Suprapubic skin (tissue), 4 donors: ENCODE measurements around the gene TMEM225B. TPM values are rescaled to one million over a fixed set of nuclear protein-coding genes. Genes with fewer than 3 reads are reported as not detected.

ENCODE experiments used
- DNase-seq, 2 donors: peaks; one replicate each; pipeline ENCODE4 v3.0.0-alpha.2; 2019; ENCODE audit warnings: low spot score in 2 of 2
- H3K27ac ChIP-seq: fragments of 200-600 bp; sonication (generic); one replicate; pipeline ENCODE4 v1.5.1; 2019
- H3K27me3 ChIP-seq: fragments of 200-600 bp; sonication (generic); one replicate; pipeline ENCODE4 v1.5.1; 2019
- H3K36me3 ChIP-seq: fragments of 200-600 bp; sonication (generic); one replicate; pipeline ENCODE4 v1.5.1; 2019
- H3K4me1 ChIP-seq: fragments of 200-600 bp; sonication (generic); one replicate; pipeline ENCODE4 v1.5.1; 2019
- H3K4me3 ChIP-seq: fragments of 200-600 bp; sonication (generic); one replicate; pipeline ENCODE4 v1.5.1; 2019; ENCODE audit warnings: mild to moderate bottlenecking
- H3K9me3 ChIP-seq: fragments of 200-600 bp; sonication (generic); one replicate; pipeline ENCODE4 v1.5.1; 2019
- EP300 ChIP-seq: sonication (generic); formaldehyde crosslinking; IDR thresholded peaks from one replicate; pipeline ENCODE4 v1.6.1; 2017; ENCODE audit warnings: antibody characterized with exemption
- POLR2A ChIP-seq, 2 donors: fragments of 450-650 bp; IDR thresholded peaks; one replicate each; pipeline ENCODE4 v1.6.1; 2017; ENCODE audit warnings: antibody characterized with exemption in 2 of 2, mild to moderate bottlenecking in 2 of 2, moderate library complexity in 2 of 2
- POLR2AphosphoS5 ChIP-seq, 3 donors: sonication (generic); formaldehyde crosslinking; IDR thresholded peaks; one replicate each; pipeline ENCODE4 v1.6.1; 2017; ENCODE audit warnings: antibody characterized with exemption in 3 of 3
- WGBS: methylation state at CpG from one replicate; pipeline ENCODE4 v1.1.5; 2018; 5-methylcytosine and 5-hydroxymethylcytosine counted together
- total RNA-seq, 4 donors: library from RNA; depleted of rRNA; stranded (reverse); fragments of >200 nt; gene quantifications; one replicate each; pipeline ENCODE4 v1.1.0, GENCODE V29; 2016
- TF ChIP-seq, protein P1 (sequence below), 2 donors: fragments of 200-600 bp in 1 of 2; fragments of 450-650 bp in 1 of 2; sonication (generic) in 1 of 2; IDR thresholded peaks; one replicate each; pipeline ENCODE4 v1.5.1; 2016 to 2019; ENCODE audit warnings: antibody characterized with exemption in 2 of 2, mild to moderate bottlenecking in 1 of 2, moderate library complexity in 1 of 2

The TMEM225B gene
- total RNA-seq, 4 donors from 2014 or later, result 1.4 to 6.8 (median 2.1) TPM

DNA sequence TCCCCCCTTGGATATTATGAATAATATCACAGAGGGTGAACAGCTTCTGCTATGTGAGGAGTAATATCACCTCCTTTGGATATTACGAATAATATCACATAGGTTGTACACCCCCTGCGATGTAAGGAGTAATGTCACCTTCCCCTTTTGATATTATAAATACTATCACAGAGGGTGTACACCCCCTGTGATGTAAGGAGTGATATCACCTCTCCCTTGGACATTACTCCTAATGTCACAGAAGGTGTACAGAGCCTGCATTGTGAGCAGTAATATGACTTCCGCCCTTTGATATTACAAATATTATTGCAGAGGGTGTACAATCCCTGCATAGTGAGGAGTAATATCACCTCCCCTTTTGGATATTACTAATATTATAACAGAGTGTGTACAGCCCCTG, 9.2 kb upstream of the TMEM225B start:
- TF ChIP-seq, protein P1, sequence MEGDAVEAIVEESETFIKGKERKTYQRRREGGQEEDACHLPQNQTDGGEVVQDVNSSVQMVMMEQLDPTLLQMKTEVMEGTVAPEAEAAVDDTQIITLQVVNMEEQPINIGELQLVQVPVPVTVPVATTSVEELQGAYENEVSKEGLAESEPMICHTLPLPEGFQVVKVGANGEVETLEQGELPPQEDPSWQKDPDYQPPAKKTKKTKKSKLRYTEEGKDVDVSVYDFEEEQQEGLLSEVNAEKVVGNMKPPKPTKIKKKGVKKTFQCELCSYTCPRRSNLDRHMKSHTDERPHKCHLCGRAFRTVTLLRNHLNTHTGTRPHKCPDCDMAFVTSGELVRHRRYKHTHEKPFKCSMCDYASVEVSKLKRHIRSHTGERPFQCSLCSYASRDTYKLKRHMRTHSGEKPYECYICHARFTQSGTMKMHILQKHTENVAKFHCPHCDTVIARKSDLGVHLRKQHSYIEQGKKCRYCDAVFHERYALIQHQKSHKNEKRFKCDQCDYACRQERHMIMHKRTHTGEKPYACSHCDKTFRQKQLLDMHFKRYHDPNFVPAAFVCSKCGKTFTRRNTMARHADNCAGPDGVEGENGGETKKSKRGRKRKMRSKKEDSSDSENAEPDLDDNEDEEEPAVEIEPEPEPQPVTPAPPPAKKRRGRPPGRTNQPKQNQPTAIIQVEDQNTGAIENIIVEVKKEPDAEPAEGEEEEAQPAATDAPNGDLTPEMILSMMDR (IDR thresholded peaks at IDR 0.05), result no peak
- TF ChIP-seq POLR2A (IDR thresholded peaks at IDR 0.05), result no peak
- Histone ChIP-seq H3K4me3 (no peak overlapping the region), H3K9me3 (no peaks in the 10 kb centered on the region), H3K27me3 (peaks cover 3% of the 10 kb centered on the region), H3K4me1 (no peaks in the 10 kb centered on the region), H3K36me3 (no peaks in the 10 kb centered on the region), H3K27ac (no peak overlapping the region)
- no peak for DNase-seq
- WGBS, result 87% methylated on average over 3 of the region's 3 CpGs

DNA sequence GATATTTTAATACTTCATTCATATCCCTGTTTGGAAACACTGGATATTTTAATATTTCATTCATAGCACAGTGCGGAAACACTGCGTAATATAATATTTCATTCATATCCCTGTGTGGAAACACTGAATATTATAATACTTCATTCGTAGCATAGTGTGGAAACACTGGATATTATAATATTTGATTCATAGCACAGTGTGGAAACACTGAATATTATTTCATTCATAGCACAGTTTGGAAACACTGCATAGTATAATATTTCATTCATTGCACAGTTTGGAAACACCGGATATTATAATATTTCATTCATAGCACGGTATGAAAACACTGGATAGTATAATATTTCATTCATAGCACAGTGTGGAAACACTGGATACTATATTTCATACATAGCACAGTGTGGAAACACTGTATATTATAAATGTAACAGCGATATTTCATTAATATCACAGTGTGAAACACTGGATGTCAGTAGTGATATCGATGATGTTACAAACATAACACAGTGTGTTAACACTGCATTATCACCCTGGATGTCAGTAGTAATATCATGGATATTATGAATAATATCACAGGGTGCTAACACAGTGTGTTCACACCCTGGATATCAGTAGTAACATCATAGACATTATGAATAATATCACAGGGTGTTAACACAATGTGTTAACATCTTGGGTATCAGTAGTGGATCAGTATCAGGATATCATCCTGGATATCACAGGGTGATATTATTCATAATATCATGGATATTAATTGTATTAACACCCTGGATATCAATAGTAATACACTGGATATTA, 2.9 kb upstream of the TMEM225B start:
- DNase-seq, result no peak
- TF ChIP-seq EP300 (no peak), POLR2A (IDR thresholded peaks at IDR 0.05) (no peak), POLR2AphosphoS5 (IDR thresholded peaks at IDR 0.05) (no peak)
- TF ChIP-seq, protein P1 (IDR thresholded peaks at IDR 0.05), result no peak
- no peak overlapping the region for H3K4me3 ChIP-seq
- no peaks in the 10 kb centered on the region for H3K4me1 ChIP-seq
- no peaks in the 10 kb centered on the region for H3K9me3 ChIP-seq
- 78% methylated on average over 7 of the region's 7 CpGs for WGBS
- no peaks in the 10 kb centered on the region for H3K27me3 ChIP-seq
- H3K36me3 ChIP-seq, result no peaks in the 10 kb centered on the region
- no peak overlapping the region for H3K27ac ChIP-seq

DNA sequence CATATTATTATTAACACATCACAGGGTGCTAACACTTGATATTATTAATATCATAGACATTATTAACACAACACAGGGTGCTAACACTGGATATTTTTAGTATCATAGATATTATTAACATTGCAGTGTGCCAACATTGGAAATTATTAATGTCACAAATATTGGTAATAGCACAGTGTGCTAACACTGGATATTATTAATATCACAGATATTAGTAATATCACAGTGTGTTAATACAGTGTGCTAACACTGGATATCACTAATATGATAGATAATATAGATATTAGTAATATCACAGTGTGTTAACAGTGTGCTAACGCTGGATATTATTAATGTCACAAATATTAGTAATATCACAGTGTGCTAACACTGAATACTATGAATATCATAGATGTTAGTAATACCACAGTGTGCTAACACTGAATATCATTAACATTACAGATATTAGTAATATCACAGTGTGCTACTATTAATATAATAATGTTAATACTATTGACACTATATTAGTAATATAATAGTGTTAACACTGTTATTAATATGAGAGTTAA, 1.6 kb upstream of the TMEM225B start:
- Histone ChIP-seq H3K4me3 (no peak overlapping the region), H3K27ac (no peak overlapping the region), H3K36me3 (no peaks in the 10 kb centered on the region), H3K9me3 (no peaks in the 10 kb centered on the region), H3K4me1 (no peaks in the 10 kb centered on the region), H3K27me3 (no peaks in the 10 kb centered on the region)
- TF ChIP-seq EP300, result no peak
- TF ChIP-seq POLR2AphosphoS5 (IDR thresholded peaks at IDR 0.05), result no peak
- TF ChIP-seq, protein P1 (IDR thresholded peaks at IDR 0.05), result no peak
- TF ChIP-seq POLR2A (IDR thresholded peaks at IDR 0.05), result no peak
- no peak for DNase-seq
- WGBS, result 97% methylated on average over 1 of the region's 1 CpG

DNA sequence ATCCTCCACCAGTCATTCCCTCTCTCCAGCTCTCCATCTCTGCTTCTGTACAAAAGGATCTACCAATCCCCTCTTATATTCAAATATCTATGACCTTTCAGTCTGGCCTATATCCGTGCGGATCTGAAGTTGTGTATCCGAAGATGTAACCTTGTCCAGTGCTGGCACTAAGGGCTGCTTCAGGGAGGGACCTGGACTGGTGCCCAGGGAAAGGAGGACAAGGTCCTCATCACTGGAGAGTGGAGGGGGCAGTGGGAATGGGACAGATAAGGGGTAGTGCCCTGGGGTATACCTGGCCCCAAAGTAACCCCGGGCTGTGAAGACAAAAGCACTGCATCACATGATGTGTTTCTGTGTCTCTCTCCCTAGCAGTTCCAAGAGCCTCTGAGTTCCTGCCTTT, 1.8 kb downstream of the TMEM225B start:
- DNase-seq, result no peak
- no peaks in the 10 kb centered on the region for H3K36me3 ChIP-seq
- H3K4me1 ChIP-seq, result no peaks in the 10 kb centered on the region
- no peak overlapping the region for H3K27ac ChIP-seq
- TF ChIP-seq POLR2AphosphoS5 (IDR thresholded peaks at IDR 0.05) (no peak), EP300 (no peak), POLR2A (IDR thresholded peaks at IDR 0.05) (no peak)
- TF ChIP-seq, protein P1 (IDR thresholded peaks at IDR 0.05), result no peak
- no peak overlapping the region for H3K4me3 ChIP-seq
- 88% methylated on average over 4 of the region's 4 CpGs for WGBS
- no peaks in the 10 kb centered on the region for H3K27me3 ChIP-seq
- H3K9me3 ChIP-seq, result no peaks in the 10 kb centered on the region

DNA sequence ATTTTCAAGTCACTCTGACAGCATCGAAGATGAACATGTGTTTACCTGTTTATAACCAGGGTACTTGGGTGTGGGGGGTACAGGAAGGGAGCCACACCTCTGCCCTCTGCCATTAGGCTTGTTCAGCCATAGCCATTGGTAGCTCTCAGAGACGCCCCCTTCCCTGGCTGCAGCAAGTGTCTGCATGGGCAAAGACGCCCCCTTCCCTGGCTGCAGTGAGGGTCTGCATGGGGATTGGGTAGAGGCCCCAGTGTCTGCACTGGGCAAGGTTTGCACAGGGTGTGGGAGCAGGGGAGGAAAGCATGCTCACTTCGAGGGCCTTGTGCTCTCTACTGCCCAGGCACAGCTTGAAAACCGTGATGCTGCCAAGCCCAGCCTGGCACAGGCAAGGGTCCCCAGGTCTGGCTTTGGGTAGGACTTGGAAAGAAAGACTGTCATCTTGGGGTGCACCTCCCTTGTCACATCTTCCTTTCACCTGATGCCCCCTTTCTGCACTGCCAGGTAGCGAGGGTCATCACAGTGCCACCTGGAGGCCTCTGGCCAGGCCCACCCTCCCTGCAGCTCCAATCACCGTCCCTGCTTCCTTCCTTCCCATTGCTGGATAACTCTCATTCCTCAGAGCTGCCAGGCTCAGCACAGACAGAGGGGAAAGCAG, 3.7 kb downstream of the TMEM225B start:
- DNase-seq, result no peak
- H3K36me3 ChIP-seq, result no peaks in the 10 kb centered on the region
- TF ChIP-seq POLR2A (IDR thresholded peaks at IDR 0.05) (no peak), EP300 (no peak), POLR2AphosphoS5 (IDR thresholded peaks at IDR 0.05) (no peak)
- TF ChIP-seq, protein P1 (IDR thresholded peaks at IDR 0.05), result no peak
- WGBS, result 80% methylated on average over 6 of the region's 7 CpGs
- no peaks in the 10 kb centered on the region for H3K4me1 ChIP-seq
- H3K4me3 ChIP-seq, result no peak overlapping the region
- H3K27ac ChIP-seq, result no peak overlapping the region
- no peaks in the 10 kb centered on the region for H3K27me3 ChIP-seq
- H3K9me3 ChIP-seq, result no peaks in the 10 kb centered on the region
